Measurements from ENCODE around the gene MYO9B.
A peak's percentile ranks its signal among the peaks of the same experiment; 100 is the strongest.

The MYO9B gene

GRCh38 chr19:17061691-17062090, 13.9 kb upstream of the MYO9B start:
- TF ChIP-seq CTCF (IDR thresholded peaks at IDR 0.05; ENCODE audit: low read depth, low read length), result no peak
- Histone ChIP-seq H3K9me3 (ENCODE audit: severe bottlenecking) (peaks cover 17% of the 10 kb centered on the region), H3K27me3 (ENCODE audit: insufficient read depth, low read depth, severe bottlenecking) (no peaks in the 10 kb centered on the region), H3K36me3 (peaks cover 88% of the 10 kb centered on the region), H3K4me3 (ENCODE audit: low read depth, low read length) (no peak overlapping the region), H3K27ac (no peak overlapping the region)
- no peak for DNase-seq

- TF ChIP-seq CTCF (IDR thresholded peaks at IDR 0.05; ENCODE audit: low read depth, low read length), result no peak
- Histone ChIP-seq H3K9me3 (ENCODE audit: severe bottlenecking) (peaks cover 11% of the 10 kb centered on the region), H3K27ac (no peak overlapping the region), H3K36me3 (peaks cover 86% of the 10 kb centered on the region), H3K27me3 (ENCODE audit: insufficient read depth, low read depth, severe bottlenecking) (no peaks in the 10 kb centered on the region), H3K4me3 (ENCODE audit: low read depth, low read length) (no peak overlapping the region)
- no peak for DNase-seq
Observed at GRCh38 chr19:17063428-17063827, 12.1 kb upstream of the MYO9B start.

- no peaks in the 10 kb centered on the region for H3K27me3 ChIP-seq (ENCODE audit: insufficient read depth, low read depth, severe bottlenecking)
- H3K36me3 ChIP-seq, result peaks cover 81% of the 10 kb centered on the region
- no peaks in the 10 kb centered on the region for H3K9me3 ChIP-seq (ENCODE audit: severe bottlenecking)
- H3K4me3 ChIP-seq (ENCODE audit: low read depth, low read length), result no peak overlapping the region
- TF ChIP-seq CTCF (IDR thresholded peaks at IDR 0.05; ENCODE audit: low read depth, low read length), result peak; percentile 28; the same call in 1 of the 2 replicates
- DNase-seq, result no peak
- H3K27ac ChIP-seq, result no peak overlapping the region
Observed at GRCh38 chr19:17069193-17069592, 6.4 kb upstream of the MYO9B start.

GRCh38 chr19:17070421-17070820, 5.2 kb upstream of the MYO9B start:
- Histone ChIP-seq H3K4me3 (ENCODE audit: low read depth, low read length) (no peak overlapping the region), H3K27me3 (ENCODE audit: insufficient read depth, low read depth, severe bottlenecking) (no peaks in the 10 kb centered on the region), H3K9me3 (ENCODE audit: severe bottlenecking) (no peaks in the 10 kb centered on the region), H3K36me3 (peaks cover 70% of the 10 kb centered on the region), H3K27ac (no peak overlapping the region)
- no peak for TF ChIP-seq CTCF (IDR thresholded peaks at IDR 0.05; ENCODE audit: low read depth, low read length)
- DNase-seq, result no peak

- no peak overlapping the region for H3K27ac ChIP-seq
Observed at GRCh38 chr19:17070912-17071311, 4.7 kb upstream of the MYO9B start.

More at GRCh38 chr19:17070912-17071311, 4.7 kb upstream of the MYO9B start:
- Histone ChIP-seq H3K4me3 (ENCODE audit: low read depth, low read length) (no peak overlapping the region), H3K27me3 (ENCODE audit: insufficient read depth, low read depth, severe bottlenecking) (no peaks in the 10 kb centered on the region), H3K36me3 (peaks cover 68% of the 10 kb centered on the region), H3K9me3 (ENCODE audit: severe bottlenecking) (no peaks in the 10 kb centered on the region)
- no peak for DNase-seq
- no peak for TF ChIP-seq CTCF (IDR thresholded peaks at IDR 0.05; ENCODE audit: low read depth, low read length)

Measured in WERI-Rb-1 (cell line).